Fibroblast of skin of right biceps (primary cell): Measurements from ENCODE around the gene SRRM1.
A peak's percentile ranks its signal among the peaks of the same experiment; 100 is the strongest.
"Not testable (repeated sequence)": the region's sequence is repeated elsewhere in the genome, so short reads cannot be mapped to it uniquely, and the experiment has no call there.

Source experiments
- DNase-seq: peaks from one replicate; pipeline ENCODE4 v3.0.0-alpha.2; 2013

The SRRM1 gene

GRCh38 chr1:24717887-24718650 lies 75.0 kb downstream of the SRRM1 start:
- no peak for DNase-seq

DNA sequence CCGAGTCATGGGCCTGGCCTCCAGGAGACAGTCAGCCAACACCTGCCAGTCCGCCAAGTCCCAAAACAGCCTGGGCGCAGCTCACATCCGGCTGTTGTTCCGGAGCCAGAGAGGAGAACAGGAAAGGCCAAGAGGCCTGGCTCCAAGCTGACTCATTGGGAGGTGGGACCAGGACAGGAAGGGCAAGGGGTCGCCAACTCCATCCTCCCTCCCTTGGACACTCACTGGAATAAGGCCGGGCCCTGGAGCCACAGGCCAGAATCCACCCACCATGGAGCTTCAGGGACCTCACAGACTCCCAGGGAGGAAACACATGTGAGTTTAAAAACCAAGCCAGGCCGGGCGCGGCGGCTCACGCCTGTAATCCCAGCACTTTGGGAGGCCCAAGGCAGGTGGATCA lies 77.0 kb downstream of the SRRM1 start:
- peak; percentile 56 for DNase-seq

GRCh38 chr1:24721533-24721932 lies 78.4 kb downstream of the SRRM1 start:
- no peak for DNase-seq

- not testable (repeated sequence) for DNase-seq
These were observed 79.3 kb downstream of the SRRM1 start for GRCh38 chr1:24722073-24723035.
